Naive thymus-derived CD4-positive, alpha-beta T cell (primary cell): ENCODE results near the gene COL12A1. TPM values are rescaled to one million over a fixed set of nuclear protein-coding genes. Genes with fewer than 3 reads are reported as not detected.

ENCODE experiments used
- ATAC-seq: fragments of 150-1000 bp; cut with Tn5 transposase; 2 replicates; pipeline ENCODE4 v1.10.0; 2021; ENCODE audit warnings: mild to moderate bottlenecking, moderate library complexity
- CTCF ChIA-PET: fragments of 350-600 bp; sonication (Branson Sonifier 250); formaldehyde crosslinking; loops from one replicate; lab custom pipeline; 2021; ENCODE audit warnings: antibody characterized with exemption; lab: Charles Lee
- POLR2A ChIA-PET: fragments of 350-600 bp; sonication (Branson Sonifier 250); formaldehyde crosslinking; loops from one replicate; lab custom pipeline; 2021; ENCODE audit warnings: antibody characterized with exemption, inconsistent platforms; lab: Charles Lee
- DNase-seq, 9 donors: peaks; one replicate each; pipeline versions ENCODE4 v3.0.0 to v3.0.0-alpha.2; 2020 to 2022; ENCODE audit warnings: mixed read lengths in 1 of 9
- H3K27ac ChIP-seq: one replicate; pipeline ENCODE4 v1.7.0; 2013; ENCODE audit warnings: mild to moderate bottlenecking, low read depth, low read length, moderate library complexity
- H3K27me3 ChIP-seq, 2 donors: one replicate each; pipeline ENCODE4 v1.7.0; 2013; ENCODE audit warnings: low read length in 2 of 2, mild to moderate bottlenecking in 2 of 2, moderate library complexity in 2 of 2; ENCODE audit not compliant: control insufficient read depth in 2 of 2, insufficient read depth in 2 of 2
- H3K36me3 ChIP-seq, 3 experiments: 1 replicate in 2 of 3; 2 replicates in 1 of 3; pipeline ENCODE4 v1.7.0; 2013; ENCODE audit warnings: low read length in 3 of 3, mild to moderate bottlenecking in 3 of 3, moderate library complexity in 1 of 3; ENCODE audit not compliant: insufficient read depth in 3 of 3, control insufficient read depth in 2 of 3
- H3K4me1 ChIP-seq, 2 donors: one replicate each; pipeline ENCODE4 v1.7.0; 2013; ENCODE audit warnings: low read length in 2 of 2, mild to moderate bottlenecking in 2 of 2, moderate library complexity in 1 of 2; ENCODE audit not compliant: control insufficient read depth in 2 of 2, insufficient read depth in 2 of 2
- H3K4me3 ChIP-seq: 2 replicates; pipeline ENCODE4 v1.7.0; 2013; ENCODE audit warnings: mild to moderate bottlenecking, low read length
- H3K9me3 ChIP-seq, 3 experiments: 1 replicate in 2 of 3; 2 replicates in 1 of 3; pipeline ENCODE4 v1.7.0; 2013; ENCODE audit warnings: low read length in 3 of 3; ENCODE audit not compliant: control insufficient read depth in 2 of 3
- H3K27ac Mint-ChIP-seq, 9 donors: one replicate each; pipeline ENCODE4 v1.8.0; 2020 to 2022; ENCODE audit warnings: mixed read lengths in 9 of 9, mild to moderate bottlenecking in 8 of 9, moderate library complexity in 5 of 9, inconsistent platforms in 2 of 9
- H3K27me3 Mint-ChIP-seq, 5 donors: one replicate each; pipeline ENCODE4 v1.8.0; 2021 to 2022; ENCODE audit warnings: mixed read lengths in 5 of 5, mild to moderate bottlenecking in 1 of 5
- H3K36me3 Mint-ChIP-seq, 5 donors: one replicate each; pipeline ENCODE4 v1.8.0; 2020 to 2022; ENCODE audit warnings: mixed read lengths in 5 of 5, mild to moderate bottlenecking in 3 of 5, inconsistent platforms in 1 of 5
- H3K4me1 Mint-ChIP-seq, 7 donors: one replicate each; pipeline ENCODE4 v1.8.0; 2020 to 2022; ENCODE audit warnings: mixed read lengths in 7 of 7, mild to moderate bottlenecking in 3 of 7, inconsistent platforms in 1 of 7
- H3K4me3 Mint-ChIP-seq, 10 donors: one replicate each; pipeline ENCODE4 v1.8.0; 2020 to 2022; ENCODE audit warnings: mild to moderate bottlenecking in 10 of 10, mixed read lengths in 10 of 10, moderate library complexity in 6 of 10, inconsistent platforms in 2 of 10
- H3K9me3 Mint-ChIP-seq, 11 donors: one replicate each; pipeline ENCODE4 v1.8.0; 2020 to 2022; ENCODE audit warnings: mixed read lengths in 11 of 11, mild to moderate bottlenecking in 4 of 11, inconsistent platforms in 1 of 11, moderate library complexity in 1 of 11
- intact Hi-C, 2 donors: fragments of 100-400 bp; cut with micrococcal nuclease; formaldehyde crosslinking; loops; one replicate each; pipeline ENCODE4 v1.15.1; 2023
- polyA plus RNA-seq, 2 donors: library from polyadenylated mRNA; unstranded; fragments of 300-500 nt; fragmentation: Illumina TruSeq; gene quantifications; one replicate each; pipeline ENCODE4 v1.2.3, GENCODE V29; 2021
- total RNA-seq, 6 experiments: library from RNA in 5 of 6; stranded (reverse) in 5 of 6; gene quantifications; 1 replicate in 5 of 6; 2 replicates in 1 of 6; pipeline ENCODE4 v1.2.3 and lab custom pipeline; 2021 to 2026

The COL12A1 gene
- total and polyA plus RNA-seq, 7 experiments from 2014 or later, result 0.27 TPM; not detected in 6

DNA sequence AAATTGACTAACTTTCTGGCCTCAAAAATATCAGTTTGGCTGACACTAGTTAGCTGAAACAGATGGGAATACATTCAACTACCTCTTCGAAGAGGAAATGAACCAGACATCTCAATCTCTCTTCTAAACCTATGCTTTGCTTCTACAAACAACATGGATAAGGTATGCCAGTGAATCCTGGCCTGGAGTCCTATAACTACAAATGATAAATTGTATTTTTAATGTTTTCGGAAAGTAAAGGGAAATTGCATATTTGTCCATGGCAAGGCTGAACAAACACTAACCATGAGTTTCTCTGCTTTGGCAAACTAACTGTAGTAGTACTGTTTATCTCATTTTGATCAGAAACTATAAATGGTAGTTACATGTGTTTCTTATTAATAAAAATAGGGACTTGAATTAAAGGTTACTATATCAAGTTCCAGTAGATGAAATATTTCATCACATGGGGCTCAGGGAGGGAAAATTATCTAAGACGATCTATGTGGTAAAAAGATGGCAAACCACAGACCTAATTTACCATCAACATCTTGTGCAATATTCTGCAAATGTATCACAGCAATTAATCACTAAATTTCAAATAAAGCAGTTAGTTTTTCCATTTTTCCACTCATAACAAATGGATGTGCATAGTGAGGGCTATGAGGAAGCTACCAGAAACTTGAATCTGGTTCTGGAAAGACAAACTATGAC is 76.8 kb downstream of the COL12A1 start:
- H3K27ac Mint-ChIP-seq, result no peak overlapping the region
- peaks cover 0 to 2% (median 0%) of the 10 kb centered on the region in 11 donors for H3K9me3 Mint-ChIP-seq
- H3K36me3 ChIP-seq, result no peaks in the 10 kb centered on the region
- no peaks in the 10 kb centered on the region for H3K4me1 ChIP-seq
- no peaks in the 10 kb centered on the region for H3K9me3 ChIP-seq
- CTCF ChIA-PET, result no interaction called here
- H3K4me3 ChIP-seq, result no peak overlapping the region
- POLR2A ChIA-PET, result no interaction called here
- DNase-seq (no peak), ATAC-seq (no peak)
- H3K4me1 Mint-ChIP-seq, result no peaks in the 10 kb centered on the region
- no peaks in the 10 kb centered on the region for H3K27me3 ChIP-seq
- H3K27me3 Mint-ChIP-seq, result peaks cover 0 to 17% (median 7%) of the 10 kb centered on the region in 5 donors
- no peak overlapping the region for H3K4me3 Mint-ChIP-seq
- no peaks in the 10 kb centered on the region for H3K36me3 Mint-ChIP-seq
- intact Hi-C loops, result no loop called here
- H3K27ac ChIP-seq, result no peak overlapping the region

DNA sequence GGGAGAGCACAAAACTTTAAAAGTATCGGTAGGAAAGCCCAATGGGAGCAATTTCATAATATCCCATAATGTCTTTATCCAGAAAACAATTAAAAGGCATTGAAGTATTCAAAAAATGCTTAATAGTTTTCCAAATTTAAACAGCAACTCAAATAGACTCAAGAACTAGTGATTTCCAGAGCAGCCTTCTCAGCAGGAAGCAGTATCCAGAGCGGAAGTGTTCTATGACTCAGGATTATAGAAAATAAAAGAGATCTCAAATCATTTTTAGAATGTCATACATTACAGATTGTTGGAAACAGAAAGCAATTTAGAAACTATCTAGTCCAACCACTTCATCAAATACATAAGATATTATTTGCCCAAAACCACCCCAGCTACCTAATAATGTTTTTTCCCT is 79.3 kb downstream of the COL12A1 start:
- H3K27me3 Mint-ChIP-seq, result peaks cover 0 to 17% (median 9%) of the 10 kb centered on the region in 5 donors
- no peaks in the 10 kb centered on the region for H3K9me3 Mint-ChIP-seq
- Histone ChIP-seq H3K27ac (no peak overlapping the region), H3K9me3 (no peaks in the 10 kb centered on the region), H3K4me3 (no peak overlapping the region), H3K36me3 (no peaks in the 10 kb centered on the region), H3K4me1 (no peaks in the 10 kb centered on the region), H3K27me3 (no peaks in the 10 kb centered on the region)
- ChIA-PET CTCF (no interaction called here), POLR2A (no interaction called here)
- H3K36me3 Mint-ChIP-seq, result no peaks in the 10 kb centered on the region
- intact Hi-C loops, result no loop called here
- H3K27ac Mint-ChIP-seq, result no peak overlapping the region
- H3K4me3 Mint-ChIP-seq, result no peak overlapping the region
- DNase-seq (no peak), ATAC-seq (no peak)
- H3K4me1 Mint-ChIP-seq, result no peaks in the 10 kb centered on the region

DNA sequence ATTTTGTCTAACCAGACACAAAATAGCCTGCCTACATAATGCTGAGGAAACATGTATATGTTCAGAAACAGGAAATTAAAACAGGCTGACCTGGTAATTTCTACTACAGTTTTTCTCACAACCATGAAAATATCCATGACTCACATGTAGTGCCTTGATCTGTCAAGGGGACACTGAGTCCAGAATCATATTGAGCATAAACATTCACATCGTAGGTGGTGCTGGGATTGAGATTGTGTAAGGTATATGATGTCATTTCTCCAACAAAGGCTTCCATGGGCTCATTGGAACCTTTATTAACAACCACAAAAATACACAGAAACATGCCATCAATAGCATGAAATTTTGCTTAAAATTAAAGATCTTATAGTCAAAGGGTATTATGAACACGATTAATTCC is 80.9 kb downstream of the COL12A1 start:
- H3K9me3 ChIP-seq, result no peaks in the 10 kb centered on the region
- ChIA-PET POLR2A (no interaction called here), CTCF (no interaction called here)
- H3K4me1 Mint-ChIP-seq, result no peaks in the 10 kb centered on the region
- no peaks in the 10 kb centered on the region for H3K36me3 ChIP-seq
- H3K4me3 ChIP-seq, result no peak overlapping the region
- intact Hi-C loops, result no loop called here
- no peak overlapping the region for H3K4me3 Mint-ChIP-seq
- no peaks in the 10 kb centered on the region for H3K36me3 Mint-ChIP-seq
- no peak overlapping the region for H3K27ac Mint-ChIP-seq
- ATAC-seq (no peak), DNase-seq (no peak)
- H3K27me3 ChIP-seq, result no peaks in the 10 kb centered on the region
- H3K27ac ChIP-seq, result no peak overlapping the region
- no peaks in the 10 kb centered on the region for H3K4me1 ChIP-seq
- no peaks in the 10 kb centered on the region for H3K9me3 Mint-ChIP-seq
- H3K27me3 Mint-ChIP-seq, result peaks cover 0 to 9% (median 5%) of the 10 kb centered on the region in 5 donors

DNA sequence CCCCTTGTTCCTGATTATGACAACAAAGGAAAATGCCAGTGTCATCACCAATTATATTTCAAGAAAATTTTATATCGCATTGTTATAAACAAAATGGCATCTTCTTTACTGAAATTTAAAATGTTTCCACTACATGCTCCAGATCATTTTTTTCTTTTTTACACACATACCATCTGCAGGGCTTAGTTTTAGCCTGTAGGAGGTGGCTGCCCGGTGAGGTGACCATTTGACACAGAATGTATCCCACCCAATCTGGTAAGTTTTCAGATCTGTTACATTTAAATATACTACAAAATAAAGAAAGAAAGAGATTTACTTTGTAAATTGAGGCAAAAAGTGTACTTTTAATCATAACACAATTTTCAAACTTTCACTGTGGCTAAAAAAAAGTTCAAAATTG is 81.8 kb downstream of the COL12A1 start:
- no peaks in the 10 kb centered on the region for H3K4me1 ChIP-seq
- no peaks in the 10 kb centered on the region for H3K9me3 ChIP-seq
- Mint-ChIP-seq H3K9me3 (no peaks in the 10 kb centered on the region), H3K27ac (no peak overlapping the region), H3K4me3 (no peak overlapping the region), H3K4me1 (no peaks in the 10 kb centered on the region), H3K36me3 (no peaks in the 10 kb centered on the region), H3K27me3 (peaks cover 0 to 9% (median 5%) of the 10 kb centered on the region in 5 donors)
- no peak overlapping the region for H3K27ac ChIP-seq
- no peak overlapping the region for H3K4me3 ChIP-seq
- ATAC-seq (no peak), DNase-seq (no peak)
- CTCF ChIA-PET, result no interaction called here
- no peaks in the 10 kb centered on the region for H3K36me3 ChIP-seq
- intact Hi-C loops, result no loop called here
- no peaks in the 10 kb centered on the region for H3K27me3 ChIP-seq
- POLR2A ChIA-PET, result no interaction called here

DNA sequence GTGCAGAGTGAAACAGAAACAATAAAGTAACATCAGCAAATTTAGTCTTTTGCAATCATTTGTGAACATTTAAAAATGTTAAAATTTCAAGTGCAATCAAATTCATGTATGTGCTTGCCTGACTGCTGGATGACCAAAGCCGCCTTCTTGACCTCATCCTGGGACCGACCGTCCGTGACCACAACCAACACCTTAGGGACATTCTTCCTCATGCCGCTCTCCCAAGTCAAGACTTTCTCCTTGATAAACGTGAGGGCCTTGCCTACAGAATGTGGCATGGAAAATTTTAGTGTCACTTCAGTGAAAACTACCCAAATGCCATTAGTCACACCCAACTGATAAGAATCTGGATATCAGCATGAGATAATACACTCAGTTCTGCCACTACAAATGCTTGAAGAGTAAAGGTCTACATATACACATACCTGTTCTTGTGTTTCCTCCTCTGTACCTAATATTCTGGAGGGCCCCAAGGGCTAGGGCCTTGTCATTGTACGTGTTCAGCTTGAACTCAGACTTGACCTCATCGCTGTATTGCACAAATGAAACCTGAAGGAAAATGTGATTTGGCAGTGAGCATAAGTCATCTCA is 86.8 kb downstream of the COL12A1 start:
- POLR2A ChIA-PET, result no interaction called here
- CTCF ChIA-PET, result no interaction called here
- H3K27me3 Mint-ChIP-seq, result peaks cover 0 to 5% (median 0%) of the 10 kb centered on the region in 5 donors
- Histone ChIP-seq H3K27ac (no peak overlapping the region), H3K27me3 (no peaks in the 10 kb centered on the region), H3K4me1 (no peaks in the 10 kb centered on the region), H3K9me3 (no peaks in the 10 kb centered on the region), H3K36me3 (no peaks in the 10 kb centered on the region), H3K4me3 (no peak overlapping the region)
- ATAC-seq (no peak), DNase-seq (no peak)
- H3K36me3 Mint-ChIP-seq, result no peaks in the 10 kb centered on the region
- intact Hi-C loops, result no loop called here
- H3K9me3 Mint-ChIP-seq, result no peaks in the 10 kb centered on the region
- no peak overlapping the region for H3K4me3 Mint-ChIP-seq
- no peak overlapping the region for H3K27ac Mint-ChIP-seq
- no peaks in the 10 kb centered on the region for H3K4me1 Mint-ChIP-seq

DNA sequence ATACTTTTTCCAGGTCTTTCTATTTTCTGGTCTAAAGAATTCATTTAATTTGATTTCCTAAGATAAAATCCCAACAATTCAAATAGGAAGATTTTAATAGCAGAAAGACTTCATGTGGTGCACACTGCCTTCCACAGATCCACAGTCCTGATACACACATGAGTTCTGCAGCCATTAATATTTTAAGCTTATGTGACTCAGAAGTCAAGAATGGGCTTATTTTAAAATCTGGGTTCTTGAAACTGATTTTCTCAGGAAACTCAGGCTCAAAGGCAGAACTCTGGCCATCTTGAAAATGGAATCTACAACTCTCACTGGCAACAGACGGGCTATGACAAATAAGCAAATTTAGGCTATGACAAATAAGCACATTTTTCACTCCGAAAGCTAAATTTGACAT is 88.2 kb downstream of the COL12A1 start:
- ATAC-seq (no peak), DNase-seq (no peak)
- H3K36me3 ChIP-seq, result no peaks in the 10 kb centered on the region
- no peaks in the 10 kb centered on the region for H3K9me3 Mint-ChIP-seq
- no peaks in the 10 kb centered on the region for H3K36me3 Mint-ChIP-seq
- no peaks in the 10 kb centered on the region for H3K4me1 ChIP-seq
- H3K27ac ChIP-seq, result no peak overlapping the region
- intact Hi-C loops, result no loop called here
- H3K27me3 Mint-ChIP-seq, result no peaks in the 10 kb centered on the region
- ChIA-PET CTCF (no interaction called here), POLR2A (no interaction called here)
- no peaks in the 10 kb centered on the region for H3K27me3 ChIP-seq
- H3K4me3 ChIP-seq, result no peak overlapping the region
- H3K4me1 Mint-ChIP-seq, result no peaks in the 10 kb centered on the region
- H3K4me3 Mint-ChIP-seq, result no peak overlapping the region
- H3K9me3 ChIP-seq, result no peaks in the 10 kb centered on the region
- H3K27ac Mint-ChIP-seq, result no peak overlapping the region

DNA sequence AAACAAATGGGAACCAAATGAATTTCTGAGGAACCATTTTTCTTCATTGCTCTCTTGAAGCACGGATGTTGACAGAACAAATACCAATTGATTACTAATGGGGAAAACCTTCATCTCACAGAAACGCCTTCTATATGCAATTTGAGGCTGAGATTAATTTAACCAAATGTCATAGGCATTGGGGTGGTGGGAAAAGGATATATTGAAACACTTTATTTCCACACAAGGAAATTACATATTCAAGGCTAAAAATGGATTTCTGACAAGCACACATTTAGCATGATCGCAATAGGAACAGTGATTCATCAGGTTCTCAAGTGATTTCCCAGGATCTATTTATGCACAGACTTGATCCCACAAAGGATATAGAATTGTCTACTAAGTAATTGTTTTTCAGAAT is 88.9 kb downstream of the COL12A1 start:
- H3K36me3 Mint-ChIP-seq, result no peaks in the 10 kb centered on the region
- Histone ChIP-seq H3K4me3 (no peak overlapping the region), H3K36me3 (no peaks in the 10 kb centered on the region), H3K4me1 (no peaks in the 10 kb centered on the region), H3K27ac (no peak overlapping the region), H3K27me3 (no peaks in the 10 kb centered on the region), H3K9me3 (no peaks in the 10 kb centered on the region)
- intact Hi-C loops, result no loop called here
- H3K27ac Mint-ChIP-seq, result no peak overlapping the region
- no peak overlapping the region for H3K4me3 Mint-ChIP-seq
- no peaks in the 10 kb centered on the region for H3K27me3 Mint-ChIP-seq
- no peak for ATAC-seq
- H3K4me1 Mint-ChIP-seq, result no peaks in the 10 kb centered on the region
- H3K9me3 Mint-ChIP-seq, result no peaks in the 10 kb centered on the region
- no peak for DNase-seq
- POLR2A ChIA-PET, result no interaction called here
- CTCF ChIA-PET, result no interaction called here
